Measurements from ENCODE around the gene SPDYE6.

- TF ChIP-seq EZH2 (IDR thresholded peaks at IDR 0.05; ENCODE audit: low read depth) (no peak), CTCF (conservative IDR thresholded peaks at IDR 0.05) (no peak)
These were observed 43.9 kb downstream of the SPDYE6 start for GRCh38 chr7:102312317-102312716.
